Chondrocyte (in vitro differentiated cells): ENCODE measurements around the gene CBLB. TPM values are rescaled to one million over a fixed set of nuclear protein-coding genes. Genes with fewer than 3 reads are reported as not detected.
A peak's percentile ranks its signal among the peaks of the same experiment; 100 is the strongest.

Experiments used
- DNase-seq: peaks from one replicate; pipeline ENCODE4 v3.0.0; 2021; ENCODE audit warnings: mixed read lengths, low spot score
- H3K27ac Mint-ChIP-seq: one replicate; pipeline ENCODE4 v1.8.0; 2021; ENCODE audit warnings: mild to moderate bottlenecking, moderate library complexity, mixed read lengths; ENCODE audit not compliant: unreplicated experiment
- H3K27me3 Mint-ChIP-seq: 2 replicates; pipeline ENCODE4 v1.8.0; 2021; ENCODE audit warnings: low read depth, mixed read lengths
- H3K36me3 Mint-ChIP-seq: 2 replicates; pipeline ENCODE4 v1.8.0; 2021; ENCODE audit warnings: low read depth, mixed read lengths
- H3K4me1 Mint-ChIP-seq: 2 replicates; pipeline ENCODE4 v1.8.0; 2021; ENCODE audit warnings: low read depth, mild to moderate bottlenecking, mixed read lengths
- H3K4me3 Mint-ChIP-seq: one replicate; pipeline ENCODE4 v1.8.0; 2021; ENCODE audit warnings: mild to moderate bottlenecking, moderate library complexity, mixed read lengths; ENCODE audit not compliant: unreplicated experiment
- H3K9me3 Mint-ChIP-seq: 2 replicates; pipeline ENCODE4 v1.8.0; 2021; ENCODE audit warnings: low read depth, mixed read lengths
- total RNA-seq: library from RNA; stranded (reverse); gene quantifications from 3 replicates; pipeline ENCODE4 v1.2.1, GENCODE V29; 2021
- TF ChIP-seq, protein P1 (sequence below): fragments of 200-600 bp; sonication (generic); IDR thresholded peaks from 2 replicates; pipeline ENCODE4 v1.5.0; 2021; ENCODE audit warnings: antibody characterized with exemption, mild to moderate bottlenecking, moderate library complexity

CBLB gene
- total RNA-seq, 1 donor from 2014 or later = 25.0 TPM

DNA sequence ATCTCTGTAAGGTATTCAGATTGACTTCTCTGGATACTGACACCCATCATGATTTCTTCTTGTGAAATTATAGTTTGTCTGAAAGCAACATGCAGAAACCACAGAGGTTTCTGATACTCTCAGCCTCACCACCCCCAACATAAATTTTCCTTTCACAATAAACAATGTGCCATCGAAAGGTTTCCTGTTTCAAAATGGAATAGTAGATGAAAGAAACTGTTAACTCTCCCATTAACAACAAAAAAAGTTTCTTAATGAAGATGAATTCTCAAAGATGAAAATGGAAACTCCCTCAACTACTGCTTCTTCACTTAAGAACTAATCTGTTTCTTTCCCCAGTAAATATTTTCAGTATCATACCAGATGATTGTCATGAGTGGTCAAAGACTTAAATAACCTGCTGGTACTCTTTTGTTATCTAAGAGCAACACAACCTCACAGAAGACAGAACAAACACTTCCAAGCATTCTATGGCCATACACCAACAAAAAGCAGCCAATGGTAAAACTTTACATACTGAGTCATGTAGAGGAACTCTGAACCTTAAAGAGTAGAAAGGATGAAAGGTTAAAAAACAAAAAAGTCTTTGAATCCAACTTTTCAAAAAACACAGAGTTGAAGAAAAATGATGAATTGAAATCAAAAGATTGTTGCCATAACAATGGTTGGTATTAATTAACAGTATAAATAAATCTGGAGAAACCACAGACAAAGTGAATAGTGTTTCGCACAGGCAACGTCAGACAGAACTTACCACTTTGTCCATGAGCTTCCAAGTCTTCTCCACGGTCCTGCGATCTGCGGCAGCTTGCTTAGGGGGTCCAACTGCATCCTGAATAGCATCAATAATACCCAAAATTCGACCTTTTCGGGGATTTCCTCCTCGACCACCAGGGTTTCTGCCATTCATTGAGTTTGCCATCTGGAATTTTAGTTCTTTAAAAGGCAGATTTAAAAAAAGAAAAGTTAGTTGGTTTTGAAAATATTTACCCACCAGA is 1.9 kb downstream of the CBLB start:
- Mint-ChIP-seq H3K36me3 (peaks cover 2% of the 10 kb centered on the region), H3K9me3 (no peaks in the 10 kb centered on the region), H3K4me3 (peak overlapping the region; percentile 100), H3K27ac (peak overlapping the region; percentile 100), H3K27me3 (no peaks in the 10 kb centered on the region), H3K4me1 (peaks cover 51% of the 10 kb centered on the region)
- TF ChIP-seq, protein P1, sequence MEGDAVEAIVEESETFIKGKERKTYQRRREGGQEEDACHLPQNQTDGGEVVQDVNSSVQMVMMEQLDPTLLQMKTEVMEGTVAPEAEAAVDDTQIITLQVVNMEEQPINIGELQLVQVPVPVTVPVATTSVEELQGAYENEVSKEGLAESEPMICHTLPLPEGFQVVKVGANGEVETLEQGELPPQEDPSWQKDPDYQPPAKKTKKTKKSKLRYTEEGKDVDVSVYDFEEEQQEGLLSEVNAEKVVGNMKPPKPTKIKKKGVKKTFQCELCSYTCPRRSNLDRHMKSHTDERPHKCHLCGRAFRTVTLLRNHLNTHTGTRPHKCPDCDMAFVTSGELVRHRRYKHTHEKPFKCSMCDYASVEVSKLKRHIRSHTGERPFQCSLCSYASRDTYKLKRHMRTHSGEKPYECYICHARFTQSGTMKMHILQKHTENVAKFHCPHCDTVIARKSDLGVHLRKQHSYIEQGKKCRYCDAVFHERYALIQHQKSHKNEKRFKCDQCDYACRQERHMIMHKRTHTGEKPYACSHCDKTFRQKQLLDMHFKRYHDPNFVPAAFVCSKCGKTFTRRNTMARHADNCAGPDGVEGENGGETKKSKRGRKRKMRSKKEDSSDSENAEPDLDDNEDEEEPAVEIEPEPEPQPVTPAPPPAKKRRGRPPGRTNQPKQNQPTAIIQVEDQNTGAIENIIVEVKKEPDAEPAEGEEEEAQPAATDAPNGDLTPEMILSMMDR = peak; percentile 31
- no peak for DNase-seq

GRCh38 chr3:105865867-105866350 is 2.9 kb downstream of the CBLB start:
- Mint-ChIP-seq H3K4me1 (peaks cover 51% of the 10 kb centered on the region), H3K9me3 (no peaks in the 10 kb centered on the region), H3K36me3 (peaks cover 2% of the 10 kb centered on the region), H3K27ac (no peak overlapping the region), H3K27me3 (no peaks in the 10 kb centered on the region), H3K4me3 (peak overlapping the region; percentile 100)
- no peak for DNase-seq
- TF ChIP-seq, protein P1 = no peak

GRCh38 chr3:105865016-105865623 is 3.7 kb downstream of the CBLB start:
- Mint-ChIP-seq H3K36me3 (peaks cover 2% of the 10 kb centered on the region), H3K9me3 (no peaks in the 10 kb centered on the region), H3K27me3 (no peaks in the 10 kb centered on the region), H3K27ac (no peak overlapping the region), H3K4me3 (no peak overlapping the region), H3K4me1 (peaks cover 53% of the 10 kb centered on the region)
- DNase-seq = no peak
- TF ChIP-seq, protein P1 = no peak

GRCh38 chr3:105864212-105864611 is 4.6 kb downstream of the CBLB start:
- no peak for DNase-seq
- H3K9me3 Mint-ChIP-seq = no peaks in the 10 kb centered on the region
- TF ChIP-seq, protein P1 = no peak
- H3K27me3 Mint-ChIP-seq = no peaks in the 10 kb centered on the region
- peaks cover 2% of the 10 kb centered on the region for H3K36me3 Mint-ChIP-seq
- peaks cover 47% of the 10 kb centered on the region for H3K4me1 Mint-ChIP-seq
- H3K4me3 Mint-ChIP-seq = no peak overlapping the region
- H3K27ac Mint-ChIP-seq = no peak overlapping the region

- no peaks in the 10 kb centered on the region for H3K9me3 Mint-ChIP-seq
- H3K4me1 Mint-ChIP-seq = peaks cover 47% of the 10 kb centered on the region
- peaks cover 2% of the 10 kb centered on the region for H3K36me3 Mint-ChIP-seq
- no peak for DNase-seq
- H3K27ac Mint-ChIP-seq = no peak overlapping the region
- no peaks in the 10 kb centered on the region for H3K27me3 Mint-ChIP-seq
- no peak overlapping the region for H3K4me3 Mint-ChIP-seq
- TF ChIP-seq, protein P1 = no peak
These were observed 5.2 kb downstream of the CBLB start for GRCh38 chr3:105863608-105864007.
